ENCODE data around the gene DHFR.

The DHFR gene

GRCh38 chr5:80594810-80595209, 60.0 kb downstream of the DHFR start:
- no peak overlapping the region for H3K4me3 ChIP-seq (ENCODE audit: control insufficient read depth, low read depth, low read length)
- DNase-seq (ENCODE audit: low read depth) = no peak
- no peak for TF ChIP-seq CTCF (IDR thresholded peaks at IDR 0.05; ENCODE audit: control insufficient read depth, insufficient read depth, low read depth, low read length, missing control alignments)

GRCh38 chr5:80592761-80593160, 62.0 kb downstream of the DHFR start:
- no peak for TF ChIP-seq CTCF (IDR thresholded peaks at IDR 0.05; ENCODE audit: control insufficient read depth, insufficient read depth, low read depth, low read length, missing control alignments)
- no peak overlapping the region for H3K4me3 ChIP-seq (ENCODE audit: control insufficient read depth, low read depth, low read length)
- DNase-seq (ENCODE audit: low read depth) = no peak

DNA sequence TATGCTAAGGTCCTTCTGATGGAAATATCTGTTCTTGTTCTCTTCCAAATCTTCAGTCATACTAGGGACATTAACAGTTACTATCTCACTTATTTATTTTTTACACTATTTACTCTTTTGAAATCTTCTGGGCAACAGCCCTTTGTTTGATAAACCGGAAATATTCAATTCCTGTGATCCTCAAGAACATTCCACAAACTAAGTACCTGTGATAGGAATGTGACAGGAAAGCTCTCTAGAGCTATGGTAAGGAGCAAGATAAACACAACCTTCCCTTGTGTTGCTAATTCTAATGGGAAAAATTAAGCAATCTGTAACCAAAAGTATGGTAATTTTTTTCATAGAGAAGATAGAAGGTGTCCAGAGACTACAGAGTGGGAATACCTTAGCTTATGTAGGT, 62.7 kb downstream of the DHFR start:
- DNase-seq (ENCODE audit: low read depth) = no peak
- TF ChIP-seq CTCF (IDR thresholded peaks at IDR 0.05; ENCODE audit: control insufficient read depth, insufficient read depth, low read depth, low read length, missing control alignments) = no peak
- H3K4me3 ChIP-seq (ENCODE audit: control insufficient read depth, low read depth, low read length) = no peak overlapping the region

- H3K4me3 ChIP-seq (ENCODE audit: control insufficient read depth, low read depth, low read length) = no peak overlapping the region
- no peak for TF ChIP-seq CTCF (IDR thresholded peaks at IDR 0.05; ENCODE audit: control insufficient read depth, insufficient read depth, low read depth, low read length, missing control alignments)
- no peak for DNase-seq (ENCODE audit: low read depth)
These were observed 63.4 kb downstream of the DHFR start for GRCh38 chr5:80591352-80591751.

DNA sequence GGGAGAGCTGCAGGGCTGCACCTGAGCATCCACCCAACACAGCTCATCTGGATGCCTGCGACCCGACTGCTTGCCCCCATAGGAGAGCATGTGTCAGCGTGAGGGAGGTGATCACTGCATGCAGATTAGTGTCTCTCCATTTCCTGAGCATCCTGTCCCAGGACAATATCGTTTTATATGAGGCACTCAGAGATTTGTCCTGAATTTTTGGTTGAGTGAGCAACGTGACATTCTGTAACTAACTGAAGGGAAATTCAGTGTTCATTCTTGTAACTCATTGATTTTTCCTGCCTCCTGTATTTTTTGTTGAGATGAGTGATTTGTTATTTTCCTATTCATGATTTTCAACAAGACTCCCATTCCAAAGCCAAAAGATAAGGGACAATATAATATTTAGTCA, 64.0 kb downstream of the DHFR start:
- no peak overlapping the region for H3K4me3 ChIP-seq (ENCODE audit: control insufficient read depth, low read depth, low read length)

DNA sequence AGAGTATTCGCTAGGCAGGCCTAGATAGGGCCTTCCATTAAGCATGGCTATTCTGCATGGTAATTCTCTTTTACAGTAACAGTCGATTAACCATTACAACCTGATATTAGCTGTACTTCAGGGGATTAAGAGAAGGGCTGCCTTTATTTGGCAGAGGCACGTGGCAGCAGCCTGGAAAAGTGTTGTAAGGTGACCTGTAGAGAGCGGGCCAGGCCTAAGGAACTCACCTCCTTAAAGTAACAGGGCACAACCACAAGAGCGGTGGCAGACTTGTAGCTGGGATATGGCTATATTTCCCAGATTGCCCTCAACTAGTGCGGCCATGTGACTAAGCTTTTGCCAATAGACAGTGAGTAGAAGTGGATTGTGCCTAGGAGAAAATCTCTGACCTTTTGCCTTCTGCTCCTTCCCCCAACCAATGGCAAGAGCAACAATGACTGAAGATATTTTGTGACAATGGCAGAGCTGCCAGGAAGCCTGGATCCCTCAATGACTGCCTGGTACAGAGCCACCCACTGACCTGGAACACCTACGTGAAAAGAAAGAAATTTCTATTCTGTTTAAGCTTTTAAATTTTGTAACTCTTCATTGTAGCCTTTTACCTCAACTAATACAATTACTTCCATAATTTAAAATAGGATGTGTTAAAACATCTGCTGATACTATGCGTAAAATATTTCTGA, 65.8 kb downstream of the DHFR start:
- no peak overlapping the region for H3K4me3 ChIP-seq (ENCODE audit: control insufficient read depth, low read depth, low read length)
- no peak for DNase-seq (ENCODE audit: low read depth)
- TF ChIP-seq CTCF (IDR thresholded peaks at IDR 0.05; ENCODE audit: control insufficient read depth, insufficient read depth, low read depth, low read length, missing control alignments) = no peak

More for the DNA sequence above, 64.0 kb downstream of the DHFR start:
- no peak for DNase-seq (ENCODE audit: low read depth)
- TF ChIP-seq CTCF (IDR thresholded peaks at IDR 0.05; ENCODE audit: control insufficient read depth, insufficient read depth, low read depth, low read length, missing control alignments) = no peak
